Activated CD4-positive, alpha-beta T cell treated with anti-CD3 and anti-CD28 coated beads for 24 hours (primary cell): ENCODE results near the gene UBAP2.

Experiments
- DNase-seq, 2 donors: peaks; one replicate each; pipeline ENCODE4 v3.0.0-alpha.2; 2020; ENCODE audit warnings: low read depth in 2 of 2

The UBAP2 gene

GRCh38 chr9:34048727-34049629 is at the start of gene UBAP2:
UBAP2 (minus strand) TSS chr9:34048887; CDS start chr9:34017148, 31,739 bp downstream.
- DNase-seq, result peak; percentile 95 to 97

- DNase-seq, result no peak
Measured at GRCh38 chr9:34098307-34098706, 49.6 kb upstream of the UBAP2 start.

- DNase-seq, result no peak
Measured at GRCh38 chr9:34097865-34098264, 49.2 kb upstream of the UBAP2 start.

GRCh38 chr9:34096751-34097150 is 48.1 kb upstream of the UBAP2 start:
- DNase-seq, result no peak

GRCh38 chr9:34093578-34093977 is 44.9 kb upstream of the UBAP2 start:
- no peak for DNase-seq

GRCh38 chr9:34089311-34089710 is 40.6 kb upstream of the UBAP2 start:
- no peak for DNase-seq

GRCh38 chr9:34087370-34087769 is 38.7 kb upstream of the UBAP2 start:
- no peak for DNase-seq

GRCh38 chr9:34086864-34087263 is 38.2 kb upstream of the UBAP2 start:
- no peak for DNase-seq

- no peak for DNase-seq
Measured at GRCh38 chr9:34085581-34086500, 37.2 kb upstream of the UBAP2 start.

- no peak for DNase-seq
Measured at GRCh38 chr9:34084562-34084961, 35.9 kb upstream of the UBAP2 start.

GRCh38 chr9:34079181-34079580 is 30.5 kb upstream of the UBAP2 start:
- DNase-seq, result no peak

- DNase-seq, result no peak
Measured at GRCh38 chr9:34072868-34073590, 24.3 kb upstream of the UBAP2 start.

- DNase-seq, result no peak
Measured at GRCh38 chr9:34072410-34072809, 23.7 kb upstream of the UBAP2 start.

- DNase-seq, result no peak
Measured at GRCh38 chr9:34070606-34071324, 22.1 kb upstream of the UBAP2 start.

GRCh38 chr9:34069831-34070230 is 21.1 kb upstream of the UBAP2 start:
- no peak for DNase-seq

- DNase-seq, result no peak
Measured at GRCh38 chr9:34065541-34065940, 16.9 kb upstream of the UBAP2 start.

GRCh38 chr9:34059954-34060353 is 11.3 kb upstream of the UBAP2 start:
- no peak for DNase-seq

- no peak for DNase-seq
Measured at GRCh38 chr9:34059281-34059680, 10.6 kb upstream of the UBAP2 start.

GRCh38 chr9:34049630-34050384 is 1.1 kb upstream of the UBAP2 start:
- DNase-seq, result no peak
